A549 (cell line): ENCODE data around the gene MINAR2.

Experiments
- CBX8 ChIP-seq: fragments of 200-600 bp; sonication (generic); IDR thresholded peaks from 2 replicates; pipeline ENCODE4 v1.6.1; 2016
- CTCF ChIP-seq: fragments of >200 bp; sonication (Bioruptor Twin); formaldehyde crosslinking; IDR thresholded peaks from 3 replicates; pipeline ENCODE4 v1.5.1; 2016
- EP300 ChIP-seq, 2 experiments: fragments of >200 bp; sonication (Bioruptor Twin); formaldehyde crosslinking; IDR thresholded peaks; 2 replicates in 1 of 2; 3 replicates in 1 of 2; pipeline ENCODE4 v1.6.1; 2016 to 2017
- ESRRA ChIP-seq: fragments of 150-350 bp; IDR thresholded peaks from 2 replicates; pipeline ENCODE4 v1.6.1; 2014; ENCODE audit warnings: mild to moderate bottlenecking, low read length, borderline replicate concordance
- FOXS1 ChIP-seq: fragments of 250-450 bp; sonication (Bioruptor Pico); IDR thresholded peaks from 2 replicates; pipeline ENCODE4 v1.5.0; 2020; ENCODE audit warnings: mild to moderate bottlenecking, moderate library complexity
- HEYL ChIP-seq: fragments of 250-450 bp; sonication (Bioruptor Pico); IDR thresholded peaks from 2 replicates; pipeline ENCODE4 v1.8.0; 2021; ENCODE audit warnings: mild to moderate bottlenecking, moderate library complexity
- MAZ ChIP-seq: fragments of 150-350 bp; IDR thresholded peaks from 2 replicates; pipeline ENCODE4 v1.6.1; 2014; ENCODE audit warnings: antibody characterized with exemption, low read depth, low read length, borderline replicate concordance
- MYC ChIP-seq: IDR thresholded peaks from 2 replicates; pipeline ENCODE4 v1.6.1; 2012; ENCODE audit warnings: mild to moderate bottlenecking, inconsistent platforms, low read length, improper control_type of control experiment, borderline replicate concordance
- POLR2A ChIP-seq: IDR thresholded peaks from 2 replicates; pipeline ENCODE4 v1.6.1; 2012; ENCODE audit warnings: mild to moderate bottlenecking, low read length
- RCOR1 ChIP-seq: fragments of 150-350 bp; IDR thresholded peaks from 2 replicates; pipeline ENCODE4 v1.6.1; 2014; ENCODE audit warnings: antibody characterized with exemption, low read length, low read depth
- TF ChIP-seq, protein P1 (sequence below): IDR thresholded peaks from 2 replicates; pipeline ENCODE4 v1.6.1; 2012
- TF ChIP-seq, protein P2 (sequence below): fragments of 200-600 bp; sonication (generic); IDR thresholded peaks from 2 replicates; pipeline ENCODE4 v1.6.1; 2016; ENCODE audit warnings: antibody characterized with exemption, mild to moderate bottlenecking, moderate library complexity

GRCh38 chr5:129781594-129781993 lies 33.7 kb downstream of the MINAR2 start:
- TF ChIP-seq RCOR1, result no peak
- TF ChIP-seq CBX8, result no peak
- TF ChIP-seq CTCF, result no peak
- TF ChIP-seq HEYL, result no peak
- no peak for TF ChIP-seq MYC
- no peak for TF ChIP-seq FOXS1 (CRISPR knock-in tag)
- no peak for TF ChIP-seq EP300 (IDR thresholded peaks at IDR 0.05)
- no peak for TF ChIP-seq POLR2A
- no peak for TF ChIP-seq ESRRA
- TF ChIP-seq, protein P1, sequence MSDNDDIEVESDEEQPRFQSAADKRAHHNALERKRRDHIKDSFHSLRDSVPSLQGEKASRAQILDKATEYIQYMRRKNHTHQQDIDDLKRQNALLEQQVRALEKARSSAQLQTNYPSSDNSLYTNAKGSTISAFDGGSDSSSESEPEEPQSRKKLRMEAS, result no peak
- TF ChIP-seq MAZ, result no peak
- TF ChIP-seq, protein P2, sequence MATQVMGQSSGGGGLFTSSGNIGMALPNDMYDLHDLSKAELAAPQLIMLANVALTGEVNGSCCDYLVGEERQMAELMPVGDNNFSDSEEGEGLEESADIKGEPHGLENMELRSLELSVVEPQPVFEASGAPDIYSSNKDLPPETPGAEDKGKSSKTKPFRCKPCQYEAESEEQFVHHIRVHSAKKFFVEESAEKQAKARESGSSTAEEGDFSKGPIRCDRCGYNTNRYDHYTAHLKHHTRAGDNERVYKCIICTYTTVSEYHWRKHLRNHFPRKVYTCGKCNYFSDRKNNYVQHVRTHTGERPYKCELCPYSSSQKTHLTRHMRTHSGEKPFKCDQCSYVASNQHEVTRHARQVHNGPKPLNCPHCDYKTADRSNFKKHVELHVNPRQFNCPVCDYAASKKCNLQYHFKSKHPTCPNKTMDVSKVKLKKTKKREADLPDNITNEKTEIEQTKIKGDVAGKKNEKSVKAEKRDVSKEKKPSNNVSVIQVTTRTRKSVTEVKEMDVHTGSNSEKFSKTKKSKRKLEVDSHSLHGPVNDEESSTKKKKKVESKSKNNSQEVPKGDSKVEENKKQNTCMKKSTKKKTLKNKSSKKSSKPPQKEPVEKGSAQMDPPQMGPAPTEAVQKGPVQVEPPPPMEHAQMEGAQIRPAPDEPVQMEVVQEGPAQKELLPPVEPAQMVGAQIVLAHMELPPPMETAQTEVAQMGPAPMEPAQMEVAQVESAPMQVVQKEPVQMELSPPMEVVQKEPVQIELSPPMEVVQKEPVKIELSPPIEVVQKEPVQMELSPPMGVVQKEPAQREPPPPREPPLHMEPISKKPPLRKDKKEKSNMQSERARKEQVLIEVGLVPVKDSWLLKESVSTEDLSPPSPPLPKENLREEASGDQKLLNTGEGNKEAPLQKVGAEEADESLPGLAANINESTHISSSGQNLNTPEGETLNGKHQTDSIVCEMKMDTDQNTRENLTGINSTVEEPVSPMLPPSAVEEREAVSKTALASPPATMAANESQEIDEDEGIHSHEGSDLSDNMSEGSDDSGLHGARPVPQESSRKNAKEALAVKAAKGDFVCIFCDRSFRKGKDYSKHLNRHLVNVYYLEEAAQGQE, result no peak
